ENCODE measurements around the gene BST1.

GRCh38 chr4:15674926-15675325 lies 27.9 kb upstream of the BST1 start:
- TF ChIP-seq, protein P1, sequence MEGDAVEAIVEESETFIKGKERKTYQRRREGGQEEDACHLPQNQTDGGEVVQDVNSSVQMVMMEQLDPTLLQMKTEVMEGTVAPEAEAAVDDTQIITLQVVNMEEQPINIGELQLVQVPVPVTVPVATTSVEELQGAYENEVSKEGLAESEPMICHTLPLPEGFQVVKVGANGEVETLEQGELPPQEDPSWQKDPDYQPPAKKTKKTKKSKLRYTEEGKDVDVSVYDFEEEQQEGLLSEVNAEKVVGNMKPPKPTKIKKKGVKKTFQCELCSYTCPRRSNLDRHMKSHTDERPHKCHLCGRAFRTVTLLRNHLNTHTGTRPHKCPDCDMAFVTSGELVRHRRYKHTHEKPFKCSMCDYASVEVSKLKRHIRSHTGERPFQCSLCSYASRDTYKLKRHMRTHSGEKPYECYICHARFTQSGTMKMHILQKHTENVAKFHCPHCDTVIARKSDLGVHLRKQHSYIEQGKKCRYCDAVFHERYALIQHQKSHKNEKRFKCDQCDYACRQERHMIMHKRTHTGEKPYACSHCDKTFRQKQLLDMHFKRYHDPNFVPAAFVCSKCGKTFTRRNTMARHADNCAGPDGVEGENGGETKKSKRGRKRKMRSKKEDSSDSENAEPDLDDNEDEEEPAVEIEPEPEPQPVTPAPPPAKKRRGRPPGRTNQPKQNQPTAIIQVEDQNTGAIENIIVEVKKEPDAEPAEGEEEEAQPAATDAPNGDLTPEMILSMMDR (IDR thresholded peaks at IDR 0.05; ENCODE audit: low read depth, low read length, poor library complexity, severe bottlenecking) = no peak
- no peak for TF ChIP-seq EZH2phosphoT487 (IDR thresholded peaks at IDR 0.05; ENCODE audit: borderline replicate concordance, low read length)

All from DOHH2 (cell line).